Neural progenitor cell (in vitro differentiated cells): ENCODE data around the gene STARD7.

ENCODE experiments used
- CTCF ChIP-seq: fragments of 200-600 bp; sonication (generic); IDR thresholded peaks from 2 replicates; pipeline ENCODE4 v1.5.1; 2017; ENCODE audit warnings: antibody characterized with exemption, mild to moderate bottlenecking
- EZH2 ChIP-seq: fragments of 200-600 bp; sonication (generic); IDR thresholded peaks from 2 replicates; pipeline ENCODE4 v1.6.1; 2017; ENCODE audit warnings: antibody characterized with exemption, mild to moderate bottlenecking, moderate library complexity

GRCh38 chr2:96142217-96143113, 66.2 kb downstream of the STARD7 start:
- no peak for TF ChIP-seq CTCF
- TF ChIP-seq EZH2, result no peak
